DMS79 treated with DMSO at 0.1 percent for 48 hours (cell line): ENCODE data around the gene LTBP2.

Experiments used
- DNase-seq: peaks from one replicate; lab custom pipeline; 2025; lab: John Stamatoyannopoulos, UW

LTBP2 gene

GRCh38 chr14:74611650-74612349 lies at the start of gene LTBP2:
TSS of gene LTBP2 (minus strand) at chr14:74612237. CDS start at chr14:74611944, 293 bp downstream.
- DNase-seq = peak; percentile 78

GRCh38 chr14:74660863-74661262 lies 48.8 kb upstream of the LTBP2 start:
- DNase-seq = no peak

- DNase-seq = peak; percentile 76
Observed at GRCh38 chr14:74660167-74660566, 48.1 kb upstream of the LTBP2 start.

- DNase-seq = no peak
Observed at GRCh38 chr14:74658535-74659131, 46.6 kb upstream of the LTBP2 start.

GRCh38 chr14:74656964-74657363 lies 44.9 kb upstream of the LTBP2 start:
- DNase-seq = no peak

GRCh38 chr14:74655599-74656395 lies 43.8 kb upstream of the LTBP2 start:
- no peak for DNase-seq

GRCh38 chr14:74654931-74655330 lies 42.9 kb upstream of the LTBP2 start:
- DNase-seq = no peak

GRCh38 chr14:74653386-74654138 lies 41.5 kb upstream of the LTBP2 start:
- no peak for DNase-seq

GRCh38 chr14:74652541-74652940 lies 40.5 kb upstream of the LTBP2 start:
- DNase-seq = no peak

- DNase-seq = no peak
Observed at GRCh38 chr14:74650927-74651686, 39.1 kb upstream of the LTBP2 start.

- DNase-seq = no peak
Observed at GRCh38 chr14:74649673-74650072, 37.6 kb upstream of the LTBP2 start.

- DNase-seq = peak; percentile 33
Observed at GRCh38 chr14:74649167-74649566, 37.1 kb upstream of the LTBP2 start.

- peak; percentile 51 for DNase-seq
Observed at GRCh38 chr14:74648601-74649000, 36.6 kb upstream of the LTBP2 start.

- peak; percentile 98 for DNase-seq
Observed at GRCh38 chr14:74647678-74648461, 35.8 kb upstream of the LTBP2 start.

- DNase-seq = peak; percentile 56
Observed at GRCh38 chr14:74647061-74647677, 35.1 kb upstream of the LTBP2 start.

GRCh38 chr14:74645756-74646470 lies 33.9 kb upstream of the LTBP2 start:
- no peak for DNase-seq

- DNase-seq = no peak
Observed at GRCh38 chr14:74645244-74645643, 33.2 kb upstream of the LTBP2 start.

GRCh38 chr14:74641601-74642391 lies 29.8 kb upstream of the LTBP2 start:
- no peak for DNase-seq

GRCh38 chr14:74638966-74639365 lies 26.9 kb upstream of the LTBP2 start:
- no peak for DNase-seq
